ENCODE data around the gene UBE2H. TPM values are rescaled to one million over a fixed set of nuclear protein-coding genes. Genes with fewer than 3 reads are reported as not detected.
A peak's percentile ranks its signal among the peaks of the same experiment; 100 is the strongest.

UBE2H gene
- total and polyA plus RNA-seq, 2 donors, result 23.2 to 31.8 TPM

DNA sequence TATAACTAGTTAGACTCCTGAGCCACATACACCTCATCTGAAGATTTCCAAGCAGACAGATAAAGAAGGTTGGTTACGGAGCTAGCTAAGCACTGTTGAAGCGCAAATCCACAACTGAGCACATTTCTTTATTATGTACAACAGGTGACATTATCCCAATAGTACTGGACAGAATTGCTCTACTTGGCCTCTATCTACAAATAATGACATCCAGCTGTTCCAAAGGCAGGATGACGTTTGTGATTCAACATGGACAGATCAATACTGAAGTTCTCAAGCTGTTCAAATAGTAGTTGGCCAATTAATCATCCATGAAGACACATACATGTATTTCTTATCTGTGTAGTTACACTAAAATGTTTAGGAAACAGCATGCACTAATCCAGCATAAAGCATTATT is 101.0 kb downstream of the UBE2H start:
- Histone ChIP-seq H3K27me3 (ENCODE audit: control insufficient read depth in 2 of 2, insufficient read depth in 1 of 2, low read length in 1 of 2) (no peaks in the 10 kb centered on the region), H3K36me3 (ENCODE audit: control insufficient read depth in 2 of 2, insufficient read depth in 2 of 2, low read length in 1 of 2) (peaks cover 3 to 16% of the 10 kb centered on the region in 2 donors), H3K9me3 (ENCODE audit: control insufficient read depth in 2 of 2, insufficient read depth in 1 of 2, low read length in 1 of 2) (no peaks in the 10 kb centered on the region), H3K4me1 (ENCODE audit: control insufficient read depth in 2 of 2, insufficient read depth in 2 of 2, low read length in 2 of 2) (no peaks in the 10 kb centered on the region), H3K27ac (ENCODE audit: low read depth in 1 of 2, low read length in 1 of 2) (no peak overlapping the region), H3K4me3 (ENCODE audit: low read length in 2 of 2) (no peak overlapping the region)
- WGBS, result 98% methylated on average over 3 of the region's 3 CpGs
- DNase-seq (ENCODE audit: low read depth in 6 of 9, low spot score in 9 of 9), result no peak

DNA sequence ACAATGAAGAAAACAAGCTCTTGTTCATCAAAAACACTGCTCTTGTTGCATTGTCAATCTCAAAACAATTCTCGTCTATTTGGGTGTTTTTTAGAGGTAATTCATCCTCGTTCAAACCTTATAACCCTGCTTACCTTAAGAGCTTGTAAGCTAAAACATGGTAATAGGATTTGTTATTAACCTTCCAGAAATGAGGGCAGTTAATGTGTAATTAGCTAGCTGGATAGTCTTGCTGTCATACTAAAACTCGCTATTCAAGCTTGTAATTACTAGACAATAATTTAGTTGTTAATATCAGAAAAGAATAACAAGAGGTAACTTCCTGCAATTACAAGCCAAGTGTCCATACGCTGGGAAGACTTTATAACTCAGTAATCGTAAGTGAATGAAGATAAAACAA is 101.6 kb downstream of the UBE2H start:
- 99% methylated on average over 5 of the region's 5 CpGs for WGBS
- Histone ChIP-seq H3K36me3 (ENCODE audit: control insufficient read depth in 2 of 2, insufficient read depth in 2 of 2, low read length in 1 of 2) (peaks cover 6 to 10% of the 10 kb centered on the region in 2 donors), H3K27me3 (ENCODE audit: control insufficient read depth in 2 of 2, insufficient read depth in 1 of 2, low read length in 1 of 2) (no peaks in the 10 kb centered on the region), H3K4me3 (ENCODE audit: low read length in 2 of 2) (no peak overlapping the region), H3K27ac (ENCODE audit: low read depth in 1 of 2, low read length in 1 of 2) (no peak overlapping the region), H3K9me3 (ENCODE audit: control insufficient read depth in 2 of 2, insufficient read depth in 1 of 2, low read length in 1 of 2) (no peaks in the 10 kb centered on the region), H3K4me1 (ENCODE audit: control insufficient read depth in 2 of 2, insufficient read depth in 2 of 2, low read length in 2 of 2) (no peaks in the 10 kb centered on the region)
- no peak for DNase-seq (ENCODE audit: low read depth in 6 of 9, low spot score in 9 of 9)

DNA sequence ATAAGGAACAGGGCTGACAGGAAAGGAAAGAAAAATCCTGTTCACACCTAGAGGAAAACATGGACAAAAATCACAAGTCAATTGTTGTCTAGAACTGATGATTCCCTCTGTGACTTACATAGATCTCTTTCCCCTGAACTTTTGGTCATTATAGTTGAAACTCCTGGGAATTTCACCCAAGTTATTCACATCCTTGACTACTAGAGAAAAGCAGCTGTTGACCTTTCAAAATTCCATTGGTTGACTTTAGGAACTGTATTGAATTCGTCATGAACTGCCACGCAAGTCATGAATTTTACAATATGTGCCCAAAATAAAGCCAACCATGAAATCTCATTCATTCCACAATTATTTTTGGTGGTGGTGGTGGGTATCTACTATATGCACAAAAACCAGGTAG is 104.3 kb downstream of the UBE2H start:
- no peaks in the 10 kb centered on the region for H3K27me3 ChIP-seq (ENCODE audit: control insufficient read depth in 2 of 2, insufficient read depth in 1 of 2, low read length in 1 of 2)
- H3K4me3 ChIP-seq (ENCODE audit: low read length in 2 of 2), result no peak overlapping the region
- no peak for DNase-seq (ENCODE audit: low read depth in 6 of 9, low spot score in 9 of 9)
- H3K4me1 ChIP-seq (ENCODE audit: control insufficient read depth in 2 of 2, insufficient read depth in 2 of 2, low read length in 2 of 2), result peaks cover 0 to 12% of the 10 kb centered on the region in 2 donors
- H3K9me3 ChIP-seq (ENCODE audit: control insufficient read depth in 2 of 2, insufficient read depth in 1 of 2, low read length in 1 of 2), result no peaks in the 10 kb centered on the region
- WGBS, result 97% methylated on average over 2 of the region's 2 CpGs
- peaks cover 5 to 6% of the 10 kb centered on the region in 2 donors for H3K36me3 ChIP-seq (ENCODE audit: control insufficient read depth in 2 of 2, insufficient read depth in 2 of 2, low read length in 1 of 2)
- no peak overlapping the region for H3K27ac ChIP-seq (ENCODE audit: low read depth in 1 of 2, low read length in 1 of 2)

DNA sequence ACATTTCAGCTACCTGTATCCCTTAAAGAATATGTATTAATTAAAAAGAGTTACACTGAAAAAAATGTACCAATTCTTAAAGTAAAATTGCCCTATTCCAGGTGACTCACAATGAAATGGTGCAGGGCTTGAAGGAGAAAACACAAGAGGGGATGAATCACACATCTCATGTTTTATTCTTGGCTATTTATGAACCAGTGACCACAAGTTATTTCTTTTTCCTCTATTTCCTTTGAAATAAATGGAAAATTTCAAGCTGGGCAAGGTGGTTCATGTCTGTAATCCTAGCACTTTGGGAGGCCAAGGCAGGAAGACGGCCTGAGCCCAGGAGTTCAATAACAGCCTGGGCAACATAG is 106.8 kb downstream of the UBE2H start:
- peaks cover 0 to 21% of the 10 kb centered on the region in 2 donors for H3K4me1 ChIP-seq (ENCODE audit: control insufficient read depth in 2 of 2, insufficient read depth in 2 of 2, low read length in 2 of 2)
- no peak overlapping the region for H3K27ac ChIP-seq (ENCODE audit: low read depth in 1 of 2, low read length in 1 of 2)
- no peaks in the 10 kb centered on the region for H3K9me3 ChIP-seq (ENCODE audit: control insufficient read depth in 2 of 2, insufficient read depth in 1 of 2, low read length in 1 of 2)

DNA sequence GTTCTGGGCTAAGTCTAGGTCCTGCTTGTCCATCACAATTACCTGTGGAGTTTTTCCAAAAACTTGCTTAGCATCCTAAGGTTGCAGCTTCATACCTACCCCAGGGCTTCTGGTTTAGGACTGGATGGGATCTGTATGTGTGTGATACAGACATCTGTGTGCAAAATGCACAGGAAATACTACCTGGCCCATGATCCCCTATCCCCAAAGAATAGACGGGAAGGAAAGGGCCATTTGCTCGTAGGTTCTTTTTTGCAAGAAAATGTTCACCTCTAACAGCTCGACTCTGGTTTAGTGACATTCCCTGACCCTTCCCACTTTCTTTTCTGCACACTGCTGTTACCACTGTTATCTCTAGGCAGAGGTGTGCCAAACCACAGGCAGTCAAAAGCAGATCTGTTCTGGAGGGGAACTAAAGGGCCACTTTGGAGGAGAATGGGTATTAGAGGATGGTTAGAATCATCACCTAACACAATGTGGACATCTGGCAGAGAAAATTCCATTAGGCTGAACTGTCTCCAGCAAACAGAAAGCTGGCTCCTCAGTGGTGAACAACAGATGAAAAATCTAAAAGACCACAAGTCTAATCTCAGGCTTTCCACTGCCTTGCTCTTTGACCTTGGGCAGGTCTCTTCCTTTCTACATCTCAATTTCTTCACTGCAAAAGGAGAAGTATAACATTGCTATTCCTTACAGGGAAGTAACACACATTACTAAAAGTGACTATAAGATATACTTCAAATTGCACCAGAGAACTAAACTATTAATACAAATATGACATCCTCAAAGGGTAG is 107.4 kb downstream of the UBE2H start:
- DNase-seq (ENCODE audit: low read depth in 6 of 9, low spot score in 9 of 9), result no peak
- no peaks in the 10 kb centered on the region for H3K27me3 ChIP-seq (ENCODE audit: control insufficient read depth in 2 of 2, insufficient read depth in 1 of 2, low read length in 1 of 2)
- 85% methylated on average over 3 of the region's 3 CpGs for WGBS
- peaks cover 5 to 6% of the 10 kb centered on the region in 2 donors for H3K36me3 ChIP-seq (ENCODE audit: control insufficient read depth in 2 of 2, insufficient read depth in 2 of 2, low read length in 1 of 2)
- H3K4me1 ChIP-seq (ENCODE audit: control insufficient read depth in 2 of 2, insufficient read depth in 2 of 2, low read length in 2 of 2), result peaks cover 0 to 25% of the 10 kb centered on the region in 2 donors
- no peaks in the 10 kb centered on the region for H3K9me3 ChIP-seq (ENCODE audit: control insufficient read depth in 2 of 2, insufficient read depth in 1 of 2, low read length in 1 of 2)
- H3K4me3 ChIP-seq (ENCODE audit: low read length in 2 of 2), result no peak overlapping the region
- H3K27ac ChIP-seq (ENCODE audit: low read depth in 1 of 2, low read length in 1 of 2), result no peak overlapping the region

More for the DNA sequence above, 106.8 kb downstream of the UBE2H start:
- H3K4me3 ChIP-seq (ENCODE audit: low read length in 2 of 2), result no peak overlapping the region
- no peaks in the 10 kb centered on the region for H3K27me3 ChIP-seq (ENCODE audit: control insufficient read depth in 2 of 2, insufficient read depth in 1 of 2, low read length in 1 of 2)
- DNase-seq (ENCODE audit: low read depth in 6 of 9, low spot score in 9 of 9), result no peak
- H3K36me3 ChIP-seq (ENCODE audit: control insufficient read depth in 2 of 2, insufficient read depth in 2 of 2, low read length in 1 of 2), result peaks cover 5 to 6% of the 10 kb centered on the region in 2 donors
- WGBS, result 97% methylated on average over 1 of the region's 1 CpG

DNA sequence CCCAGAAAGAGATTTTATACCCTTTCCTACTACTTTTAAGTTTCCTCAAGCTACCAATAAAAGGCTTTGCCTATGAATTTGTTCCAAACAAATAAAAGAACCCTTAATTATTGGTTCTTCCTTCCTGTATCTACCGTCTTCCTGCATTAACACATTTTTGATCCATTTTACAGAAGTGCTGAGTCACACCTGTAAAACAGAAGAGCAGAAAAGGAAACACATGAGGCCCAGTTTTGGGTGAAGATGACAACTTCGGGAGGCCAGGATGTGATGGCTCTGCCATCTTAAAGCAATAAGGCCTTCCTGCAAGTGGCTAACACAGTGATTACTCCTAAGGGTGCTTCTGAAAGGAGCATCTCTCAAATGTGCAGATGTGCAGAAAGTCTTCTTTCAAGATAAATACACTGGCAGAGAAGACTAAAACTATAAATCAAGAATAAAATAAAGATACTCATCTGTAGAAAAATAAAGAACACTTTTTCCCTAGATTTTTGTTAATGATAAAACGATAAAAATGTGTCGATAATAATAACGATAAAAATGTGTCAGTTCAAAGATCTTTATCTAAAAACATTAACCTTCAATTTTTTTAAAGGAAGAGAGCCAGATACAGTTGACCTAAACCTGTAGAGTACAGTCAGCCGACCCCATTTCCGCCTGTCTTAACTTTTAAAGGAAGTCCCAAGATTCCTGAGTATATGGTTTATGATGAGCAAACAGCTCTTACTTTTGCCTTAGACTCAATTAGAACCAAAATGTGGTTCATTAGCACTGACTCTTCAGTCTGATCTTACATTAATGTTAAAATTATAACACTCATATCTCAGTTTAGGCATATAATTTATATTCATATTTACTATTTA is 108.6 kb downstream of the UBE2H start:
- H3K4me3 ChIP-seq (ENCODE audit: low read length in 2 of 2), result no peak overlapping the region
- H3K27me3 ChIP-seq (ENCODE audit: control insufficient read depth in 2 of 2, insufficient read depth in 1 of 2, low read length in 1 of 2), result no peaks in the 10 kb centered on the region
- peak overlapping the region in 1 of 2 donors; percentile 65 for H3K27ac ChIP-seq (ENCODE audit: low read depth in 1 of 2, low read length in 1 of 2)
- peaks cover 6 to 7% of the 10 kb centered on the region in 2 donors for H3K36me3 ChIP-seq (ENCODE audit: control insufficient read depth in 2 of 2, insufficient read depth in 2 of 2, low read length in 1 of 2)
- 66% methylated on average over 7 of the region's 7 CpGs for WGBS
- no peaks in the 10 kb centered on the region for H3K9me3 ChIP-seq (ENCODE audit: control insufficient read depth in 2 of 2, insufficient read depth in 1 of 2, low read length in 1 of 2)
- peak in 2 of 9 donors; percentile 25 to 47 for DNase-seq (ENCODE audit: low read depth in 6 of 9, low spot score in 9 of 9)
- H3K4me1 ChIP-seq (ENCODE audit: control insufficient read depth in 2 of 2, insufficient read depth in 2 of 2, low read length in 2 of 2), result peaks cover 0 to 25% of the 10 kb centered on the region in 2 donors

DNA sequence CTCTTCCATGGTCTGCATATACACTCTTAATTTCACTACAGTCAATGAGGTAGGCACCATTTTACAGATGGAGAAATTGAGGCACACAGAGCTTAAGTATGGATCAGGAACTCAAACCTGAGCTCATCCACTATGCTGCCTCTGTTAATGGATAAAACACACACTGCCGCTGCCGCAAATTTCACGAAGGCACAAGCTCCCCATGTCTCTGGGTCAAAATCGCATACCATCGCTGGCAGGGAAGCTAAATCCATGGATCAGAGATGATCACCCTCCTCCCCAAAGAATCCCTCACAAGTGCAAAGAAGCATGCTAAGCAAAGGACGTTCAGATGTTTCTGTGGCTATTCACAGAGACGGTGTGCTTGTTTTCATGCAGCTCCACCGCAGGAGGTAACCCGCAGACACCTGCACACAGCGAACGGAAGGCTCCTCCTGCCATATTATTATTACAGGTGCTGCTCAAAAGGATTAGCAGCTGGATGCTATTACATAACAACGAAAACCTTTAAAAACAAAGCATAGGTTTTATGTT is 109.3 kb downstream of the UBE2H start:
- H3K9me3 ChIP-seq (ENCODE audit: control insufficient read depth in 2 of 2, insufficient read depth in 1 of 2, low read length in 1 of 2), result no peaks in the 10 kb centered on the region
- no peak overlapping the region for H3K4me3 ChIP-seq (ENCODE audit: low read length in 2 of 2)
- DNase-seq (ENCODE audit: low read depth in 6 of 9, low spot score in 9 of 9), result peak in 1 of 9 donors; percentile 29
- peaks cover 0 to 25% of the 10 kb centered on the region in 2 donors for H3K4me1 ChIP-seq (ENCODE audit: control insufficient read depth in 2 of 2, insufficient read depth in 2 of 2, low read length in 2 of 2)
- peak overlapping the region in 1 of 2 donors; percentile 65 for H3K27ac ChIP-seq (ENCODE audit: low read depth in 1 of 2, low read length in 1 of 2)
- no peaks in the 10 kb centered on the region for H3K27me3 ChIP-seq (ENCODE audit: control insufficient read depth in 2 of 2, insufficient read depth in 1 of 2, low read length in 1 of 2)
- H3K36me3 ChIP-seq (ENCODE audit: control insufficient read depth in 2 of 2, insufficient read depth in 2 of 2, low read length in 1 of 2), result peaks cover 12 to 13% of the 10 kb centered on the region in 2 donors
- 92% methylated on average over 12 of the region's 12 CpGs for WGBS

DNA sequence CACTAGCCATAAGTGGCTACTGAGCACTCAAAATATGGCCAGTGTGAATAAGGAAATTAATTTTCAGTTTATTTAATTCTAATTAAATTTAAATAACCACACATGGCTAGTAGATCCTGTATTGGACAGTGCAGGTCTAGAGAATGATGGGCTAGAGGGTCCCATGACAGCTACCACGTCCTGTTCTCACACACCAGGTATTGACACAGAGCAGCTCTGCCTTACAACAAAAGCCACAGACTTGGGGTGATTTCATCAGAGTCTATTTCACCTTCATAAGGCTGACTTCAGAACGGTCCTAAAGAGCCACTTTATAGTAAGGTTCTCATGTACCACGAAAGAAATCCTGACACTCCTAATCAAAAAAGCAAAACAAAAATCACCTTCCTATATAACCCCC is 111.3 kb downstream of the UBE2H start:
- no peaks in the 10 kb centered on the region for H3K27me3 ChIP-seq (ENCODE audit: control insufficient read depth in 2 of 2, insufficient read depth in 1 of 2, low read length in 1 of 2)
- peaks cover 15 to 16% of the 10 kb centered on the region in 2 donors for H3K36me3 ChIP-seq (ENCODE audit: control insufficient read depth in 2 of 2, insufficient read depth in 2 of 2, low read length in 1 of 2)
- WGBS, result 95% methylated on average over 3 of the region's 3 CpGs
- H3K4me3 ChIP-seq (ENCODE audit: low read length in 2 of 2), result no peak overlapping the region
- no peak overlapping the region for H3K27ac ChIP-seq (ENCODE audit: low read depth in 1 of 2, low read length in 1 of 2)
- DNase-seq (ENCODE audit: low read depth in 6 of 9, low spot score in 9 of 9), result no peak
- H3K9me3 ChIP-seq (ENCODE audit: control insufficient read depth in 2 of 2, insufficient read depth in 1 of 2, low read length in 1 of 2), result no peaks in the 10 kb centered on the region
- H3K4me1 ChIP-seq (ENCODE audit: control insufficient read depth in 2 of 2, insufficient read depth in 2 of 2, low read length in 2 of 2), result peaks cover 0 to 25% of the 10 kb centered on the region in 2 donors

DNA sequence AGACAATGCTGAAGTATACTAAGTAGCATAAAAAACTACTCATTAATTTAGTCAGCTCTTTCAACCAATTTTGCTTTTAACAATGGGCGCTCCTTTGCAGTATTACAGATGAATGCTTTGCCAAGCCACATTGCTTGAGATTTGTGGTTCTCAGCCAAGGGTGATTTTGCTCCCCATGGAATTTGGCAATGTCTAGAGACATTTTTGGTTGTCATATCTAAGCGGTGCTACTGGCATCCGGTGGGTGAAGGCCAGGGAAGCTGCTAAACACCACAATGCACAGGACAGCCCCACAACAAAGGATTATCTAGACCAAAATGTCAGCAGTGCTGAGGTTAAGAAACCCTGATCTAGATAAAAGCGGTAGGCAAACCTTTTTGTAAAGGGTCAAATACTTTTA is 112.0 kb downstream of the UBE2H start:
- peak in 1 of 9 donors; percentile 18 for DNase-seq (ENCODE audit: low read depth in 6 of 9, low spot score in 9 of 9)
- Histone ChIP-seq H3K27ac (ENCODE audit: low read depth in 1 of 2, low read length in 1 of 2) (no peak overlapping the region), H3K4me1 (ENCODE audit: control insufficient read depth in 2 of 2, insufficient read depth in 2 of 2, low read length in 2 of 2) (peaks cover 0 to 25% of the 10 kb centered on the region in 2 donors), H3K36me3 (ENCODE audit: control insufficient read depth in 2 of 2, insufficient read depth in 2 of 2, low read length in 1 of 2) (peaks cover 13 to 15% of the 10 kb centered on the region in 2 donors), H3K4me3 (ENCODE audit: low read length in 2 of 2) (no peak overlapping the region), H3K9me3 (ENCODE audit: control insufficient read depth in 2 of 2, insufficient read depth in 1 of 2, low read length in 1 of 2) (no peaks in the 10 kb centered on the region), H3K27me3 (ENCODE audit: control insufficient read depth in 2 of 2, insufficient read depth in 1 of 2, low read length in 1 of 2) (no peaks in the 10 kb centered on the region)
- 72% methylated on average over 4 of the region's 4 CpGs for WGBS

Measured in thymus (tissue), 11 donors.